GM19240 (cell line): ENCODE results near the gene DBH.
A peak's percentile ranks its signal among the peaks of the same experiment; 100 is the strongest.

Source experiments
- DNase-seq: peaks from one replicate; pipeline ENCODE4 v3.0.0; 2011; ENCODE audit warnings: low spot score; ENCODE audit not compliant: insufficient read length

The DBH gene

DNA sequence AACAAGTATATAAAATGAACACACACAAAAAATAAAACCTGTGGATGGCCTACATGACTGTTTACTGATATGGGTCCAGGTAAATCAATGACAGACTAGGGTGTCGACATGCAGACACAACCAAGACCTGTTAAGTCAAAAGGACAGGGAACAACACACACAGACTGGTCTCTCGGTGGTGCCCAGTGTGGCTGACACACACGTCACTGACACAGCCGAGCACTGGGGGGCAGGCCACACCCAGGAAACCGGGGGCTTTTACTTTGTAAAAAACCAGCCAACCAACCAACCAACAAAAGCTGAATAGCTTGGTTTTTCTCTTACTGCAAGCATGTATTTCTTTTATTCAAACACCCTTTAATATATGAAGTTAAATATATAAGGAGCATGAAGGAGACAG is 31.9 kb upstream of the DBH start:
- no peak for DNase-seq

DNA sequence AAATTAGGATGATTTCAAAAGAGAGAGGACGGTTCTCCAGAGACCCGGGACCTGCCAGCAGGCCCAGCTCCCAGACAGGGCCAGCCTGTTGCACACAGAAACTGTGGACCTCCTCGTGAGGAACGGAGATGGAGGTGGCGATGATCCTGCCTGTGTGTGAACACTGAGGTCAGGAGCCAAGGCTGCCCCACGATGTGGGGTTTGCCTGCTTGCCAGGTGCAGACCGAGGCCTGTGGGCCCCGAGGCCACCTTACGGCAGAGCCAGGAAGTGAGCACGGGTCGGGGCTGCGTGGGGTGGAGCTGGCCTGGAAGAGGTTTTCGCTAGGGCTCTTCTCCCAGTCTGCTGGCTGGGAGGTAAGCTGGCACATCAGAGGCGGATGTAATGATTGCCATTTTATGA is 31.3 kb upstream of the DBH start:
- DNase-seq: no peak

DNA sequence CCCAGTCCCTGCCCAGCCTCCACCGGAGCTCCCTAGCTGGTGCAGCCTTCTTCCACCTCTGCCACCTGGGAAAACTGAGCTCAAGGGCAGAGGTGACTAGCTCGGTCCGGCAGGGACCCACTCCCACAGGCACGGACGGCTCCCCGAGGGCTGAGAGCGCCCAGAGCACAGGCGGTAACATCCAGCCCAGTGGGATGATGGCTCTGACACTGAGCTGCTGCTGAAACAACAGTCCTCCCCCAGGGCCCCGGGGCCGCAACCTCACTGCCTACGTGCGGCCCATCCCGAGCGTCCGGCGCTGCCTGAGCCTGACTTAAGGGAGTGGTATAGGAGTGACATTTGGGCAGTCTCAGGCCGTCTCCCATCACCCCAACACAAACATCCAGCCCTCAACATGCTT is 30.7 kb upstream of the DBH start:
- DNase-seq: no peak

DNA sequence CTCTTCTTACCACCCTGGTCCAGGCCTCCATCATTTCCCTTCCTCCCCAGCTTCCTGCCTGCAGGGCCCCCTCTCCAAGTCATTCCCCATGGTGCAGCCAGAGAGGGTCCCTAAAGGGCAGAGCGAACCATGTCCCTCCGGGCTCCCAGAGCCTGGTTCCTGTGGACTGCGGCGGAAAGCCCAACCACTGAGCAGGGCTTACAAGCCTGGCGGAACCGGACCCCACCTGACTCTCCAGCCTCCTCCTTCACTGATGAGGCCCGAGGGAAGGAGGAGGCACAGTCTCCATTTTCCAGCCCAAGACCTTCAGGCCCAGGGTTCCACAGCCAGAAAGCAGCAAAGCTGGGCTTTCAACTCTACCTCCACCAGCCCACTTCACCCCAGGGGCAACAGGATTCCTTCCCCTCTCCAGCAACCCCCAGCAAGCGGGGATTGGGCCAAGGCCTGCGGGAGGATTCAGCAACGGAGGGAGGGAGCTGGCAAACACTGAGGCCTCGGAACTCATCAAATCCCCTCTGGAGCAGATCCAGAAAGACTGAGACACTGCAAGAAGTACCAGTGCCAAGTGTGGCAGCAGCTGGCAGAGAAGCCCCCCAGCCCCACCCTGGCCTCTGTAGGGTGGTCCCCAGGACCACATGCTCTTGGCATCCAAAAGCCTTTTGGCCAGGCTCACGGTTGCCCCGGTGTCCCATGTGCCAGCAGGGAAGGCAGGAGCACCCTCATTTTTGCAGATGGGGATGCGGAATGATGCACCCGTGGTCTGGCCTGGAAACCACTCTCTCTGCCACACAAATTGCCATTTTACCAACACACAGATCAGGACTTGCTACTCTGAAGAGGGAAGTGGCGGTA is 30.1 kb upstream of the DBH start:
- DNase-seq: no peak

DNA sequence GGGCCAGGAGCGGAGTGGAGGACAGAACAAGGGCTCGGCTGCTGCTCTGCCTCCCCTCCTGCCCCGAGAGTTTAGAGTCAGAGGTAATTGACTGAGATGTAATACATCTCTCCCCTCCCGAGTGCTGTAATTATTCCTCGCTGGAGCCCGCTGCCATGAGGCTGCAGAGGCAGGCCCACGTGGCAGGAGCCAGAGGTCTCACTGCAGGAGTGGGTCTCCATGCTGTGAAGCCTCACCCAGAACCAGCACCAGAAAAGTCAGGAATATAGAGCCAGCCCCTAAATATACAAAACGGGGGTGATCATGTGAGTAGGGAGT is 29.5 kb upstream of the DBH start:
- no peak for DNase-seq

DNA sequence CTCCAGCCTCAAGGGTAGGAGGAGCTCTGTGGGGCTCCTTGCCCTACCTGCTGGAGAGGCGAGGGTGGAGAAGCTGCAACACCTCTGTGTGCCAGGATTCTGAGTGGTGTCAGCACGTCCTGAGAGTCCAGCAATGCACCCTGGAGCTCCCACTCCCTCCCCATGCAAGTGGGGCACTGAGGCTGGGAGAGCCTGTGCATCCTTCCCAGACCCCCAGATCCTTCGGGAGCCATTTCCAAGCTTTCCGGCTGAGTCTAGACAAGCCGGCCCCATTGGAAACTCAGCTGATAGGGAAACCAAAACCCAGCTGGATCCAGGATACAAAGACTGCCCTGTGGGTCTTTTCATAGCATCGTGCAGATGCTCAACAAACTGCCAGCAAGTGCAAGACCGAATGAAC is 28.8 kb upstream of the DBH start:
- no peak for DNase-seq

DNA sequence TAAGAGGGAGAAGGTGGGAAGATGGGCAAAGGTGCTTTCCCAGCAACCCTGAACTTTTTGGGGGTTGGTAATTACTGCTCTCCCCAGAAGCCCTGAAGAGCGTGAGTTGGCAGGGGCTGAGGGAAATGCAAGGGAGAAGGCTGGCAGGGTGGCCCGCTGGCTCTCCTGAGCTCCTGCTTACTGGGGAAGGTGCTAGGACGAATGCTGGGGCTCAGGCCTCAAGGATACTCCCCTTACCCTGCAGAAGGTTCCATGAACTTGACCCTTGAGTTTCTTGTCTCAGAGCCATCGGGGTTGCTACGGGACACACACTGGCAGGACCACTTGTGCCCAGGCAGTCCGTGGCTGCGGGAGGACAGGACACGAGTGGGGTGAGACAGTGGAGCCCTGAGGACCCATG is 28.2 kb upstream of the DBH start:
- no peak for DNase-seq

DNA sequence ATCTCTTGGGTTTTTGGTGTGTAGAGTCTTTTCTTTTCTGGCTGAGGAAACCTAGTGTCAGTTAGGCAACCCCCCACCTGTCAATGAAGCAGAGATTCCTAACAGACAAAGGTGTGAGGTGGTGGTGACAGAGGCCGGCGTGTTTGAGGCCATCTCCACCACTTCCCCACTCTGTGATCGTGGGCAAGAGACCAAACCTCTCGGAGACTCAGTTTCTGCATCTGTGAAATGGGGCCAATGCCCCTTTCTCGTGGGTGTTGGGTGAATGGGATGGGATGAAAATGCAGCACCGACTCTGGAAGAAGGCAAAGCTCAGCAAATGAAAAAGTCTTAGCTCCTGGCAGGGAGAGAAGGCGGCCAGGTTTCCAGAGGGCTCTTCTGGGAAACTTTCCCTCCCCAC is 27.8 kb upstream of the DBH start:
- no peak for DNase-seq

DNA sequence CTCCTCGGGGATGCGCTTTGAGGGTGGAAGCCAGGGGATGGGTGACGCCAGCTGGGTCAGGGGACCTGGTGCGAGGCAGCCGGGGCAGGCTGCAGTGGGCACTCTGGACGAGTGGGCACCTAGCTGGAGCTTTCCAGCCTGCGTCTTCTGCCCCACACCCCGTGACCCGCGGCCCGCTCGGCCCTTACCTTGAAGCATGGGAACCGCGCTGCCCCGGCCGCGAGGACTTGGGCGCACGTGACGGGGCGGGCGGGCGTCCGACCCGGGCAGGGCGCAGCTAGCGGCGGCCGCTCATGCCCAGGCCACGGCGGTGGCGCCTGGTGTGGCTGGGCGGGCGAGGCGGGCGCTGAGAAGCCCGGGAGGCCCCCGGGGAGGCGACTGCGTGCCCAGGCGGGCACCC is 27.3 kb upstream of the DBH start:
- DNase-seq: no peak

DNA sequence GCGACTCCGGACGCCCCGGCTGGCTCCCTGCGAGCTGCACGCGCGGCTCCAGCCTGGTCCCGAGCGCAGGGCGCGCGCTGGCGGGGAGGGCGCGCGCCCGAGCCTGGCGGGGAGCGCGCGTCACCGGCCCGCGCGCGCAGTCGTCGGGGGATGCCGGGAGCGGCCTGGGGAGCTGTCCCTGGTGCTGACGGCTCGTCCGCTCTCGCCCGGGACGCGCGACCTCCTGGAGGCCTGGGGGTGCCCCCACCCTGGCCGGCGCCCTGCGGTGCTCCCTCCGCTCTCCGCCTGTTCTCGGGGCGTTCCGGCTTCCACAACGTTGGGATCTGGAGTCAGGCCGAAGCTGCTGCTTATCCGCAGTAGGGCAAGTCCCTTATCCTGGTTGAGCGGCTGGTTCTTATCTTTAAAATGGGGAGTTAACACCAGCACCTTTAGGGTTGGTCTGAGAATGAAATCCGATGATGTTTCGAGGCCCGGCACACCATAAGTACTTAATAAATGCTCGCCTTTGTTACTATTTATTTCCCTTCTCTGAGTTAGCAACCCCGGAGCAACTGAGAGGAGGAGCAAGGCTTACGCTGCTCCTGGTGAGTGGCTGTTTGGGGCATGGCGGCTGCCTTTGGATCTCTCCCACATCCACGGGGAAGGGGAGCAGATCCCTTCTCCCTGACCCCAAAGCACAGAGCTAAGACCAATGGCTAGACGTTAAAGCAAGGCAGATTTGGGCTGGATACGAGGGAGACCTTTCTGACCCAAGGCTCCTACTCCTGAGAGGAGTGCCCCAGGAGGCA is 26.7 kb upstream of the DBH start, which contains the start of gene FAM163B:
Gene FAM163B (minus strand): TSS at position 79 of the 788 bp plus-strand sequence. CDS start 29,166 bp downstream, outside the sequence.
- DNase-seq: no peak

DNA sequence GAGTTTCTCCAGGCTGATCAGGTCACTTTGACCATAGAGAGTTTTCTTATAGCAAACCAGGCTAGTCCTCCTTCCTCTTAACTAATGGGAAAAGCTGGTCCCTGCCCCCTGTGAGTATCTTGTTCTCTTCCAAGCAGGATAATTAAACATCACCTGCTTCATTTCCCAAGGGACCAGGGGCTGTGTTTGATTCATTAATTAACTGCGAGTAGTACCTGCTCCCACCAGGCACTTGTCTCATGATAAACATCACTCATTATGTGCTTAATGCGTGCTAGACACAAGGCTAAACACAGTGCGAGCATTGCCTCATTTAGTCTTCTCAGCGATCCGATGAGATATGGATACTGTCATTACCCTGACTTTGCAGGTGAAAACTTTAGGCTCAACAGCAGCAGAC is 25.3 kb upstream of the DBH start:
- DNase-seq: no peak

DNA sequence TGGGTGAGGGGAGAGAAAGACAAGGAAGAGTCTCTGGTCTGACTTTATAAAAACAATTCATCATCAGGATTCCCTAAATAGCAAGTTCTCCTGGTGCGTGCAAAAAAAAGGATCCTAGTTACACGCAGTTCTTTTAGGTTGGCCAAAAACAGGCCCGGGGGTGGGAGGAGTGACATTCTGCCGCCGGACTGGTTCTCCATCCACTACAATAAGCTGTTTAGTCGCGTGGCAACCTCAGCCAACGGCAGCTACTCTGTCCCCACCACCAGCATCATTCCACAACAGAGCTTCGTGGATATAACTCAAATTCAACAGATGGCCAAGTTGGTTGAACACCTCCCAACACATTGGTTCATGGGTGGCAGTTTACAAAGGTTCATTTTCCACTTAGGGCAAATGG is 24.1 kb upstream of the DBH start:
- DNase-seq: no peak

DNA sequence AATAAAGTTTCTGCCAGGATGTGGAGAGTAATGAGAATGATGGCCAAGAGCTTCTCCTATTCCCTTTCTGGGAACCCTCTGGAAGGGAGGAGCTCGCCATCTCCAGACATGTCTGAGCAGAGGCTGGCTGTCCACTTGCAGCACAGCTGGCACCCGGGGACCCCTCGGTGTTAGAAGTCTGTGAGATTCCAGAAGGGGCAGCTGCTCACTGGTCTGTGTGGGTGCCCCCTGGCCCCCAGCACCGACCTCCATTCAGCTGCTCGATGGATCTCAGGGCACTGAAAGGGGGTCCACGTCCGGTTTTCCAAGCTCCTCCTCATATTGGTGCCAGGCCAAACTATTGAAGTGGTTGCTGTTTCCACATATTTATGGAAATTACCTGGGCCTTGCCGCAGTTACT is 23.3 kb upstream of the DBH start:
- no peak for DNase-seq

DNA sequence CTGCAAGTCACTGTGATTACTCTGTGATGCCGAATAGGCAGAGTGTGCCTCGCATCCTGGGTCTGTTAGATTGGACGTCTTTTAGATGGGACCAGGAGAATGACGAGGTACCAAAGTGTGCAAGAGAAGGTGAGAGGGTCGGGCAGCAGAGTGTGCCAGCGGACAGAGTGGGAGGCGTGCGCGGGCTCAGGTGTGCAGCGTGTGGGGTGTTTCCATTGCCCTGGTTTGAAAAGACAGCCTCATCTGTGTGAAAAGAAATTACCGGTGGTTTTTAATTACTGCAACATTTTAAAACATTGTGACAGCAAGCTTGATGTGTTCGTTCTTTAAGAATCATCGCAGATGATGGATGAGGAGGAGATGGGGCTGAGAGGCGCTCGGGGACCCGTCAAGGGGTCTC is 22.7 kb upstream of the DBH start:
- no peak for DNase-seq

DNA sequence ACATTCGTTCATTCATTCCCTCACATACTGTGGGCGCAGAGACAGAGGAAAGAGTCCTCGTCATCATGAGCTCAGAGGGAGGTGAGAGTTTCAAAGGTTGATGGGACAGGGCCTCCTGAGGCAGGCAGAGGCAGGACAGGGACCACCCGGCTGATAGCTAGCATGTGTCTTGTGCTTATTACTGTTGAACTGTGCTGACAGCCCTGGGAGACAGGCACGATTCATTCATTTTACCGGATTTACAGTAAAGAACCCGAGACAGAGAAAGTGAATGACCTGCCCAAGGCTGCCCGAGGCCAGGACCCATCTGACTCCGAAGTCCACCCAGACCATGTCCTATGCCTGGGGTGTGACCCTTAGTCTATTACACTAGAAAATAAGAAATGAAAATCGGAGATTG is 22.1 kb upstream of the DBH start:
- DNase-seq: no peak

DNA sequence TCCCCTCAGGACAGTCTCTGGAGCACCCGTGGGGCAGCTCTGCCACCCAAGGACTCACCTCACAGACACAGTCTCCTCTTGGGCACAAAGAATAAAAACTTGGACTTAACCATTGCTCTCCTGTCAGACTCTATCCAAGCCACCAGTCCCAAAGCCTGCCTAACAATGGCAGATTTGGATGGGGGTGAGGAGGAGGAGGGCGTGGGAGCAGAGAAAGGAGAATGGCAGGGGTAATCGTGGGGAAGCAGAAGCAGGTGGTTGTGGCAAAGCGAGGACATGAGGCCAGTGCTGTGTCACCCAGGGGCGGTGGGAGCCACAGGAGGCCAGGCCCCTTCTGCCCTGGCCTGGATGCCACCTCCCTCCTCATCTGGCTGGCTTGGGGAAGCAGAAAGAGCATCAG is 21.5 kb upstream of the DBH start:
- no peak for DNase-seq

DNA sequence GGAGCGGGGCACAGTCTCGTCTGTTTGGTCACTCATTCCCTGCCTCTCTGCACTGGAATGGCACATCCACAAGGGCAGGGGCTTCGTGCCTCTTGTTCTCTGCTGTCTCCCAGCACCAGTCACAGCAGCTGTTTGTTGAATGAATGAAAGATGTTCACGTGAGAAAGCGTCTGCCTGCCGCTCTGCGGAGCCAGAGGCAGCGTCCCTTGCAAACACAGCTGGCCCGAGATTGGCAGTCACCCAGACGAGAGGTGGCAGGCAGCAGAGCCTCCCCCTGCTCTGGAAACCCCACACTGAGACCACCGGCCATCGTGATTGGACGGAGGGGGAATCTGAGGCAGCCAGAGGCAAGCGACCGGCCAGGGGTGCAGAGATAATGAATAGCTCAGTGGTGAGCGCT is 21.0 kb upstream of the DBH start:
- DNase-seq: no peak

DNA sequence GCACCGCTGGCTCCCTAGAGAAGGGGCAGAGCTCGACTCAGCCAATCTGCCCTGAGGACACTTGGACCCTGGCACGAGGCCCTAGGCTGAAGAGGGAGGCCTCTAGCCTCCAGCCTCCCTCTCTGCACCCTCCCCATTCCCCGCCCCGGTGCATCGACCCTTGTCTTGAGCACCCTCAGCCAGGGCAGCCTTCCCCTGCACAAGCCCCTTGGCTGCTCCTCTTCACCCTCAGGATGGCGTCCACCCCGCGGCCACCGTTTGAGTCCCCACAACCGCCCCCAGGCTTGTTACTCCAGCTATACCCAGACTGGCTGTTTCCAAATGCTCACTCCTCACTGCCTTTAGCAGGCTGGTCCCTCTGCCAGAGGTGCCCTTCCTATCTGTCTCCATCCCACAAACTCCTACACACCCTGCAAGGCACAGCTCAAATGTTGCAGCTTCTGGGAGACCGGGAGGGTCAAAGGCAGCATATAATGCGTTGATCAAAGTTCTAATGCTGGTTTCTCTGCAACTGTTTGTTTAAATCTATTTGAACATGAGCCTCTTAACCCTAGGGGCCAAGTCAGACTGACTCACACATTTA is 20.5 kb upstream of the DBH start:
- no peak for DNase-seq

DNA sequence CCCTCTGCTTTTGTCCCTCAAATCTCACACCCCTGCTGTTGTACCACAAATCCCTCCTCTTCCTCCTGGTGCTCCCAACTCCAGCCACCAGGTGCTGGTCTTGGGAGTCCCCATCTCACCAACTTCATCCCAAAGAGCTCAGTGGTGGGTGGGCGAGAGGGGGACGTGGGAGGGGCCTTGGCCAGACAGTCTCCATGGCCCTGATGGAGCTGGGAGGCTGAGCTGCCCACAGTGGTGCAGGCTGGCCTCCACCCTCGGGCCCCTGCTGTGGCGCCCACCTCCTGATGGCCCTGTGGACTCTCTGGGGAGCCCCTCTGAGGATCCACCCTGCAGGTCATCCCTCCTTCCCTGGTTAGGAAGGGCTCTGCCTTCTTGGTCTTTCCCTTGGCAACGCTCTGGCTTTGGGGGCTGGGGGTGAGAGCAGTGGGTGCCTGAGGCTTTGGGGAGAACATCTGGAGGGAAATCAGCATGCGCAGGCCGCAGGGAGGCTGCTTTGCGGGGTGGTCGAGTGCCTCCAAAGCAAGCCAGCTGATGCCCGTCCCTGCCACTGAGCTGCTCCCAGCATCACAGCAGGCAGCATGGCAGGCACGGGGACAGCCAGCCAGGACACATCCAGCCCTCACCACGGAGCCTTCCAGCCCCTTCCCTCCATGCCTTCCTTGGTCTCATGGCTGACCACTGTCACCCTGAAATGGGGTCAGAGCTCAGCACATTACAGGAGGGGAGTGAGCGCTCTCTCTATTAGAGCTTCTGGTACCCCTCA is 19.3 kb upstream of the DBH start:
- DNase-seq: no peak

DNA sequence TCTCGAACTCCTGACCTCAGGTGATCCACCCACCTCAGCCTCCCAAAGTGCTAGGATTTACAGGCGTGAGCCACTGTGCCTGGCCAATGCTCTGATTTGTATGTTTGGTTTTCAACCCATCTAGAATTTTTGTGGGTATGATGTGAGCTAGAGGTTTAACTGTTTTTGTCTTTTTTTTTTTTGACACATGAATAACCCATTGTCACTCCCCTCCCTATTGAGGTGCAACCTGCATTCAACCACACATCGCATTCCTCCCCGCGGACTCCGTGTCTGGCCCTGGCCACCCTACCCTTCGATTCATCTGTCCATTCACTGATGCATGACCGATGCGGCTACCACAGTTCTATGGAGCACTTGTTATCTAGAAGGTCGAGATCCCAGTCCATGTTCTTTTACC is 17.4 kb upstream of the DBH start:
- DNase-seq: no peak

DNA sequence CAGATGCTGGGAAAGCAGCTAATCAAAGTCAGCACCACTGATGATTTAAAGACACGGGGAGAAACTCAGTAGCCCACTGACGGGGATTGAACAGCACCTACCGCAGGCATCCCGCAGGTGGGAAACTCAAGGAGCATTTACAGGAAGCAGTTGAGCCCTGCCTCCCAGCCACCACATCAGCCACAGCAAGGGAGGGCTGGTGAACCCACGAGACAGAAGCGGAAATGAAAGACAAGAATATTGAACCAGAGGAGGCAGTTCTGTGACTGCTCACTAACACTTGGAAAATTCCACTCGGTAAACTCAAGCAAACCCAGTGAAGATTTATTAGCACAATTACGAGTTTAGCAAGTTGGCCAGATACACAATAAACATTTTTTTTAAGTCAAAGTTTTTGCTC is 16.4 kb upstream of the DBH start:
- peak; percentile 49 for DNase-seq

DNA sequence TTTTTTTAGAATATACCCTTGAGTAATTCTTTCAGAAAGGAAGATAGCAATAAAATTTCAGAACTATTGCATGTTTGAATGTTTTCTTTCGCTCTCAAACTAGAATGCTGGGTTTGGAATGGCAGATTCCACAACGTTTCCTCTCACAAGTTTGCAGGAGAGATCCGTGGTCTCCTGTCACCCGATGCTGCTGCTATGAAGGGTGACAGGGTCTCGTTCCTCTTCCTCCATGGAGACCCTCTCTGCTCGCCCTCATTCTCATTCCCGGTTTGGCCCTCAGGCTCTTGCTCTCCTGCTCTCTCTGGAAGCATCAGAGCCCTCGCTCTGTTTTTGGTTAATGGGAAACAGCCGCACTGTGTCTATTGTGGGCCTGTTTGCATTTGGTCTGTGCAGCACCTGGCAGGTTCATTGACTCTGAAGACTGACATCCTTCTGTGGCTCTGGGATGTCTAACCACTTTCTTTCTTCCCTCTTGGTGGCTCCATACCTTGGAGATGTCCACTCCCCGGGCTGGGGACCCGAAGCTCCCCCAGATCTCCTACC is 14.4 kb upstream of the DBH start:
- DNase-seq: no peak
